Activated naive CD4-positive, alpha-beta T cell treated with anti-CD3 and anti-CD28 coated beads, Interleukin-2, amount 50 U/mL, for 16 hours (primary cell): Measurements from ENCODE around the gene PADI4.

ENCODE experiments used
- DNase-seq: peaks from one replicate; pipeline ENCODE4 v3.0.0-alpha.2; 2020

Gene PADI4, protein sequence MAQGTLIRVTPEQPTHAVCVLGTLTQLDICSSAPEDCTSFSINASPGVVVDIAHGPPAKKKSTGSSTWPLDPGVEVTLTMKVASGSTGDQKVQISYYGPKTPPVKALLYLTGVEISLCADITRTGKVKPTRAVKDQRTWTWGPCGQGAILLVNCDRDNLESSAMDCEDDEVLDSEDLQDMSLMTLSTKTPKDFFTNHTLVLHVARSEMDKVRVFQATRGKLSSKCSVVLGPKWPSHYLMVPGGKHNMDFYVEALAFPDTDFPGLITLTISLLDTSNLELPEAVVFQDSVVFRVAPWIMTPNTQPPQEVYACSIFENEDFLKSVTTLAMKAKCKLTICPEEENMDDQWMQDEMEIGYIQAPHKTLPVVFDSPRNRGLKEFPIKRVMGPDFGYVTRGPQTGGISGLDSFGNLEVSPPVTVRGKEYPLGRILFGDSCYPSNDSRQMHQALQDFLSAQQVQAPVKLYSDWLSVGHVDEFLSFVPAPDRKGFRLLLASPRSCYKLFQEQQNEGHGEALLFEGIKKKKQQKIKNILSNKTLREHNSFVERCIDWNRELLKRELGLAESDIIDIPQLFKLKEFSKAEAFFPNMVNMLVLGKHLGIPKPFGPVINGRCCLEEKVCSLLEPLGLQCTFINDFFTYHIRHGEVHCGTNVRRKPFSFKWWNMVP

DNA sequence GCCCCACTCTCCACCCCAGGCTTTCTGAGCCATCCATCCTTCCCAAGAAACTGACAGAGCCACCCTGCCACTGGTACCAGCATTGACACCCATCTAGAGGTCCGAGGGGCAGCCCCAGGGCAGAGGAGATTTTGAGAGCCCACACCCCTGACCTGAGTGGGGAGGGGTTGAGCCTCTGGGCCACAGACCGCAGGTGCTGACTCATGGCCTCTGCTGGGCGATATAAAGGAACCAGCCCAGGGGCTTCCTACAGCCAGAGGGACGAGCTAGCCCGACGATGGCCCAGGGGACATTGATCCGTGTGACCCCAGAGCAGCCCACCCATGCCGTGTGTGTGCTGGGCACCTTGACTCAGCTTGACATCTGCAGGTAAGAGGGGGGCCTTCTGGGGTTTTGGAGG, at the start of gene PADI4:
PADI4 (plus strand) TSS at position 252 of the 400 bp plus-strand sequence; CDS start at position 278, 26 bp downstream.
- no peak for DNase-seq

DNA sequence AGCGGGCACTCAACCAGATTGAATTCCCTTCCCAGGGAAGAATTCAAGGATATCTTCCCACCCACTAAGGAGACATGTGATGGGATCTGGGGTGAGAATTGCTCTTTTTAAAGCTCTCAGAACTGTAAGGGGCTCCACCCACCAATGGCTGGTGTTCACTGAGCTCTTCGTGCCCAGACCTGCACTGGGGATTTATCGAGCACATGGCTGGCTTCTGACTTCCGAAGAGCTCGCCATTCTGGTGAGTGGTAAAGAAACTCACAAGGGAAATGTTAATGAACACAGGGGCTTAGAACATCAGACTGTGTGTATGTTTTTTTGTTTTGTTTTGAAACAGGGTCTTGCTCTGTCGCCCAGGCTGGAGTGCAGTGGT, 49.3 kb upstream of the PADI4 start:
- no peak for DNase-seq

DNA sequence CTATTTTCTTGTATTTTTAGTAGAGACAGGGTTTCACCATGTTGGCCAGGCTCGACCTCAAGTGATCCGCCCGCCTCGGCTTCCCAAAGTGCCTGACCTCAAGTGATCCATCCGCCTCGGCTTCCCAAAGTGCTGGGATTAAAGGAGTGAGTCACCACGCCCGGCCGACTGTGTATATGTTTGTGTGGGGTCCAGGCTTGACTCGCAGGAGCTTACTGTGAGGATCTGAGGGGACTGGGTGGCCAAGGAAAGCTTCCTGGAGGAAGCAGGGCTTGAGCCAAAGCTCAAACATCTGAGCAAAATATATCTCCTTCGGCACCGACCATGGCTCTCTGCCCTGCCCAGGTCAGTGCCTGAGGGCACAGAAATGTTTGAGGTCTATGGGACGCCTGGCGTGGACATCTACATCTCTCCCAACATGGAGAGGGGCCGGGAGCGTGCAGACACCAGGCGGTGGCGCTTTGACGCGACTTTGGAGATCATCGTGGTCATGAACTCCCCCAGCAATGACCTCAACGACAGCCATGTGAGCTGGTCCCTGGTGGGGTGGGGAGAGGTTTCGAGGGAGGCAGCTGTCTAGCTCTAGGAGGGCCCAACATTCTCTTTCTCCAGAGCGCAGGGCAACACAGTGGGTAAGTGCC, 48.6 kb upstream of the PADI4 start:
- no peak for DNase-seq

DNA sequence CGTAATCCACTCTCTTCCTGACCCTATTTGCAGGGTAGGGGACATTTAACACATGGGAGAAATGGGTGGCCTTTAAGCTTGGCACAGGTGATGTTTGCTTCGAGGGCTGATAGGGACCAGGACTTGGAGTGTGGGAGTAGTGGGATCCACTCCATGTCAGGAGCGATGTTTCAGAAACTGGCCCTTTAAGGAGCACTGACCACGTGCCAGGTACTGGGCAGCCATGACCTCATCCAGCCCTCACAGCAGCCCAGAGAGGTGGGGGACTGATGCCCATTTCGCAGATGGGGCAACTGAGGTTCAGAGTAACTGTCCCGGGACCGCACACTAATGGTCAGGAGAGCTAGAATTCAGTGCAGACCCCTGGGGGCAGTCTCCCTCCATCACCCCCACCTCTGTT, 47.7 kb upstream of the PADI4 start:
- DNase-seq: no peak

DNA sequence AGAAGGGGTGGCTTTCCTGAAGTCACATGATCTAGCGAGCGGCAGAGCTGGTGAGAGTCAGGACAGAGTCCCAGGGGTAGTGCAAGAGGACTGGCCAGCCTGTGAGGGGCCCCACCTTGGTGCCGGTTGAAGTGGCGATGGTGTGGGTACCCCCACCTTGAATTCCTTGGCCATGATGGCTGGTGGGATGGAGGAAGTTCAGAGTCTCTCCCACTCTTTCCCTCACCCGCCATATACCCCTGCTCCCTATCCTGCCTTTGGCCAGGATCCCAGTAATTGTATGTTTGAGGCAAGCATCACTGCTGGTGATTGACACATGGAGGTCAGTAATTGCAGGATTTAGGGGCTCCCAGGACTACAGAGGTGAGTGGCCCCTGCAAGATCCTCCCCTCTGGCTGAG, 47.3 kb upstream of the PADI4 start:
- DNase-seq: no peak

DNA sequence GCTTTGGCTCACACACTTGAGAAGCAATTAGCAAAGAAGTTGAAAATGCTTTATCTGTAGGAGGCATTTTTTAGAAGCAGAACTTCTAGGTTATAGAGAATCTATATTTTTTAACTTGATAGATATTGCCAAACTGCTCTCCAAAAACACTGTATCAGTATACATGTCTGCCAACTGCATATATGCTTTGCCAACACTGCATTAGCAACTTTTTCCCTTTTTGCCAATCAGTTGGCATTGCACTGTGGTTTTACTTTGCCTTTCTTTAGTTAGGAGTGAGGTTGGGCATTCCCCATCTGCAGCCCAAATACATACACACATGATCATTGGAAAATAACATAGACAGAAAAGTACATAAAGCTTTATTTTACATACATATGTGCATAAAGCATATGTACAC, 44.1 kb upstream of the PADI4 start:
- DNase-seq: no peak

DNA sequence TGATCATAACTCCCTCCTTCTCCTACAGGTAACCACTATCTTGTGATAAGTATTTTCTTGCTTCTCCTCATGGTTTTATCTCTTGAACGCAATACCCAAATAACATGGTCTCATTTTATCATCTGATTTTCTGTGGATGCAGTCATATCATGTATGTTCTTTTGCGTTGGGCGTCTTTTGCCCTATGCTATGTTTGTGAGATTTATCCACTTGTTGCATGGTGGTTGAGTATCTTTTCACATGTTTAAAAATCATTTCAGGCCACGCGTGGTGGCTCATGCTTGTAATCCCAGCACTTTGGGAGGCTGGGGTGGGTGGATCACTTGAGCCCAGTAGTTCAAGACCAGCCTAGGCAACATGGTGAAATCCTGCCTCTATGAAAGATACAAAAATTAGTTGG, 43.5 kb upstream of the PADI4 start:
- DNase-seq: no peak

DNA sequence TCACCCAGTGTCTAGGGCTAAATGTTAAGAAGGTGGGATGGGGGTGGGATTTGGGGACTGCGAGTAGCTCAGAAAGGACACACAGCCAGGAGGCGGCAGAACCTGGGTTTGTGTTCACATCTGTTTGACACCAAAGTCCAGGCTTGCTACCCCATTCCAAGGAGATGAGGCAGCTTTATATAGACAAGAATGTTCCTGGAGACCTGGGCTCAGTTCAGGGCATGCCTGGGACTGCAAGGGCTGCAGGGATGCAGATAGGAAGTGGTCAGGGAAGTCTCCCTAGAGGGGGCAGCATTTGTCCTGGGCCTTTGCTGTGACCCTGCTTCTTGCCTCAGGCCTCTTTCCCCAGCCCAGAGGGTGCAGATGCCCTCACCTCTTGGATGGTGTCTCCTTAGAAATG, 42.8 kb upstream of the PADI4 start:
- no peak for DNase-seq

DNA sequence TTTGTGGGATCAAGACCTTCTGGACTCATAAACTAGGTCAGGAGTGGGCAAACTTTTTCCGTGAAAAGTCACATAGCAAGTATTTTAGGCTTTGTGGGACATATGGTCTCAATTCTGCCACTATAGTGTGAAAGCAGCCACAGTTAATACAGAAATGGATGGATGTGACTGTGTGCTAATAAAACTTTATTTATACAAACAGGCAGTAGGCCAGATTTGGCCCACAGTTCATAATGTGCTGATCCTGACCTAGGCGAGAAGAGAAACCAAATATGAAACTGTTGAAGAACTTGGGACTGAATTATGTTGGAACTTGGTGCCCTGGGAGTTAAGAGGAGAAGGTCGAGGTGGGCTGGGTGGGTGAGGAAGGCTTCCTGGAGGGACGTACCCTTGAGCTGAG, 42.0 kb upstream of the PADI4 start:
- DNase-seq: no peak

DNA sequence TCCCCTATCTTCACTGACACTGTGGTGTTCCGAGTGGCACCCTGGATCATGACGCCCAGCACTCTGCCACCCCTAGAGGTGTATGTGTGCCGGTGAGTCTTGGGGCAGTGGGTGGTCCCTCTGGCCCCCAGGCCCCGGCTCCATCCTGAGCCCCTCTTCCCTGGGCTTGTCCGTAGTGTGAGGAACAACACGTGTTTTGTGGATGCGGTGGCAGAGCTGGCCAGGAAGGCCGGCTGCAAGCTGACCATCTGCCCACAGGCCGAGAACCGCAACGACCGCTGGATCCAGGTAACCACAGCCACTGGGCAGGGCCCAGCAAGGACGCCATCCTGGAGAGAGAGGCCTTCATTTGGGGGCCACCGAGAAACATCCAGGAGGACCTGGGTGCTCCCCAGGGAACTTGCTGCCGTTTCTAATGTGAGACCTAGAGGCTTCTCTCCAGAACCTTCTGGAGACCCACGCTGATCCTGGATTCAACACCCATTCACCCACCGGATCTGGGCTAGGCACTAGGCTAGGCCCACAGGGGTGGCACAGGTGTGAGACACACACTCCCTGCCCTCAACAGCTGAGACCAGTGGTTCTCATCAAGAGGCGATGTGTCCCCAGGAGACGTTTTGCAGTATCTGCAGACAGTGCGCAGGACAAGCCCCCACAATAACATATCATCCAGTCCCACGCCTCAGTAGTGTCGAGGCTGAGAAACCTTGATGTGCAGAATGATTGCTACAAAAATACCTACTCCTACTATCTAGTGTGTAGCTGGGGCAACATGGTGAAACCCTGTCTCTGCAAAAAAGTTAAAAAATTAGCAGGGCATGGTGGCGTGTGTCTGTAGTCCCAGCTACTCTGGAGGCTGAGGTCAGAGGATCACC, 36.9 kb upstream of the PADI4 start:
- no peak for DNase-seq

DNA sequence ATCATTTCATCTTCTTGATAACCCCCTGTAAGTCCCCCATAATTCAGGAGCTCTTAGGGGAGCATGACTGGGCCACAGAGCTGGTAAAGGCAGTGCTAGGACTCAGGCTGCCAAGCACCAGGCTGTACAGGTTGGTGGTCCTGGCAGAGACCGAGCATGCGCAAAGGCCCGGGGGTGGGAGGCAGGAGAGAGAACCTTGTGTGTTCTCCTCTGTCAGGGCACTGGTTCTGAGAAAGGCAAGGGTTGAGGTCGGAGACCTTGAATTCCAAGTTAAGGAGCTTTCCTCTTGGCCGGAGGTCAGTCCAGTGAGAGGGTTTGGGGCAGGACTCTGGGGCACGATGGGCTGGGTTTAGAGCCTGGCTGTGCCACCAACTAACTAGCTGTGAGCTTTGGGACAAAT, 35.9 kb upstream of the PADI4 start:
- DNase-seq: no peak

DNA sequence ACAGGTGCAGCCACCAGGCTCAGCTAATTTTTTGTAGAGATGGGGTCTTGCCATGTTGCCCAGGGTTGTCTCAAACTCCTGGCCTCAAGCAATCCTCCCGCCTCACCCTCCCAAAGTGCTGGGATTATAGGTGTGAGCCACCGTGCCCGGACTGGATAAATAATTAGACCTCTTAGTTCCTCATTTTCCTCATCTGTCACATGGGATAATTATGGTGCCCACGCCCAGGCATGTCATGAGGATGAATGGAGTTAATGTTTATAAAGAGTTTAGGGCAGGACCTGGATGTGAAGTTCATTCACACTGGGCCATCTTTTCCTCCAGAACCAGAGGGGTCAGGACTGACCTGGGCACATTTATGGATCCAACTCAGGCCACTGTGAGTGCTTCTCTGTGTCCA, 35.4 kb upstream of the PADI4 start:
- no peak for DNase-seq

DNA sequence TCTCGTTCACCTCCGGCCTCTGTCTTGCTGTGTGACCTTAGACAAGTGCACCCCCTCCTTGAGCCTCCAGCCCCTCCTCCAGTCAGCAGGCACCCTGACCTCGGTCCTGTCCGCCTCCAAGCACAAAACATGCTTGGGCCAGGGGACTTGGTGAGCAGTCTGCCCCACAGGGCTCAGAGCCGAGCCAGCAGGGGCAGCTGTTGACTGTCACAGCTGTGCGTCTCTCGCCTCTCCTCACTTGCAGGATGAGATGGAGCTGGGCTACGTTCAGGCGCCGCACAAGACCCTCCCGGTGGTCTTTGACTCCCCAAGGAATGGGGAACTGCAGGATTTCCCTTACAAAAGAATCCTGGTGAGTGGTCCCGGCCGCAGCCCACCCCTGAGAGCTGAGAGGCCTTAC, 34.9 kb upstream of the PADI4 start:
- DNase-seq: no peak

DNA sequence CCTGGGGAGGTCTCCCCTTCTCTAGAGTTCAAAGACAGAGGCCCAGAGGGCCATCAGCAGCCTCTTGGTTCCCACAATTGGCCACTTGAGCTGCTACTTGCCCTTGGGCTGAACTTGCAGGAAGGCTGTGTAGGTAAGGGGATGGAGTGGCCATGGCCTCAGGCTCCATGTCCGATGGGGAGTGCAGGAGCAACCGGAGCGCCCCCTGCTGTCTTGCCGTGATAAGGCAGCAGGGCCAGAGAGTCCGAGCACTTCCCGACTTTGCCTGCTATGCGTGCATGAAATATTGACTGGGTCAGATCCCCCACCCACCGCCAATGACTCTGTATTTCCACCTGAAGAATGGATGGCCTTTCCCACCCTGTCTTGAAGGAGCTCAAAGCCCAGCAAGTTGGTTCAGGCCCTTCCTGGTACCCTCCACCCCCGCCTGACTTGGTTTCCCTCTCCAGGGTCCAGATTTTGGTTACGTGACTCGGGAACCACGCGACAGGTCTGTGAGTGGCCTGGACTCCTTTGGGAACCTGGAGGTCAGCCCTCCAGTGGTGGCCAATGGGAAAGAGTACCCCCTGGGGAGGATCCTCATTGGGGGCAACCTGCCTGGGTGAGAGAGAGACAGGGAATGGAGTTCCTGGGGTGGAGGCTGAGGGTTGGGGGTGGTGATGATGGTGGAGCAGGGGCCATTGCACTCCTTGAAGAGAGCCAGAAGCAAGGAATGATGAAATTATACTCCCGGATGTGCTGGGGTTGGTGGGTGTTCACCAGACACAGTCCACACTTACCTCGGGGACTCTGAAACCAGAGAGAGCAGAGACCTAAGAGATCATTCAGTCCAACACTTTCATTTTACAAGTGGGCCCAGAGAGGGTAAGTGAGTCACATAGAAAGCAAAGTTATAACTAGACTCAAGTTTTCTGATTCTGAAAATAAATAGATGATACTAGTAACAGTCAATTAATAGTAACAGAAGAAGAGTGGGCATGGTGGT, 33.5 kb upstream of the PADI4 start:
- no peak for DNase-seq

DNA sequence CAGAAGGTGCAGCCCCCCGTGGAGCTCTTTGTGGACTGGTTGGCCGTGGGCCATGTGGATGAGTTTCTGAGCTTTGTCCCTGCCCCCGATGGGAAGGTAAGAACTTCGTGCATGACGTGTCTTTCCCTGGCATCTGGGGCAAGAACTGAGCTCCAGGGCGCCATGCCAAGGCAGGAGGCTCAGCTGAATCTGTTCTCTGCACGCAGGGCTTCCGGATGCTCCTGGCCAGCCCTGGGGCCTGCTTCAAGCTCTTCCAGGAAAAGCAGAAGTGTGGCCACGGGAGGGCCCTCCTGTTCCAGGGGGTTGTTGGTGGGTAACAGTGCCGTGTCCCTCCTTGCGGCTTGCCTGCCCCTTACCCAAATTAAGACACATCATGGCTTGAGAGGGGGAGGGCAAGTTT, 31.4 kb upstream of the PADI4 start:
- DNase-seq: no peak

DNA sequence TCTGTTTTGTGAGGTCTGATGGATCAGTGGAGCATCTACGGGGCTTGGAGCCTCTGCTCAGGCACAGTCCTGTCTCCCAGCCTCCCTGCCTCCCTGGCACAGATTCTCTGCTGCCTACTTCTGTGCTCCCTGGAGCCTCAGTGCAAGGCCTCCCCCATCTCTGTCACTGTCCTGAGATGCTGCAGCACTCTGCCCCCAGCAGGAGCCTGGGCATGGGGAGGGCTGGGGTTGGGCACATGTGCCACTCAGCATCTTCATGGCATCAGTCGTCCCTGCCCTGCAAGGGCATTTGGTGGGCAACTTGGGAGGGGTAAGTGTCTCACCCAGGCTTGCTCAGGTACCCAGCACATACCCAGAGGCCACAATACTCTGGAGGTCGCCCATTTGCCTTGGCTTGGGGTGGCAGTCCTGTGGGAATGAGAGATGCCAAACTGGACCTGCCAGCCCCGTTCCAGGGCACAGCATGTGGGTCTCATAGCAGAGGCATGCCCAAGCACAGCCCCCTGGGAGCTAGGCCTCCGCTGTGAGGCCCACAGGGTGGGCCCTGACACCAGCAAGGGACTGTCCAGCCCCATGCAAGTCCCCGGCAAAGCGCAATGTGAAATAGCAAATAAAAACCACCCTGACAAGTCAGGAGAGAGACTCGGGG, 30.4 kb upstream of the PADI4 start:
- no peak for DNase-seq

DNA sequence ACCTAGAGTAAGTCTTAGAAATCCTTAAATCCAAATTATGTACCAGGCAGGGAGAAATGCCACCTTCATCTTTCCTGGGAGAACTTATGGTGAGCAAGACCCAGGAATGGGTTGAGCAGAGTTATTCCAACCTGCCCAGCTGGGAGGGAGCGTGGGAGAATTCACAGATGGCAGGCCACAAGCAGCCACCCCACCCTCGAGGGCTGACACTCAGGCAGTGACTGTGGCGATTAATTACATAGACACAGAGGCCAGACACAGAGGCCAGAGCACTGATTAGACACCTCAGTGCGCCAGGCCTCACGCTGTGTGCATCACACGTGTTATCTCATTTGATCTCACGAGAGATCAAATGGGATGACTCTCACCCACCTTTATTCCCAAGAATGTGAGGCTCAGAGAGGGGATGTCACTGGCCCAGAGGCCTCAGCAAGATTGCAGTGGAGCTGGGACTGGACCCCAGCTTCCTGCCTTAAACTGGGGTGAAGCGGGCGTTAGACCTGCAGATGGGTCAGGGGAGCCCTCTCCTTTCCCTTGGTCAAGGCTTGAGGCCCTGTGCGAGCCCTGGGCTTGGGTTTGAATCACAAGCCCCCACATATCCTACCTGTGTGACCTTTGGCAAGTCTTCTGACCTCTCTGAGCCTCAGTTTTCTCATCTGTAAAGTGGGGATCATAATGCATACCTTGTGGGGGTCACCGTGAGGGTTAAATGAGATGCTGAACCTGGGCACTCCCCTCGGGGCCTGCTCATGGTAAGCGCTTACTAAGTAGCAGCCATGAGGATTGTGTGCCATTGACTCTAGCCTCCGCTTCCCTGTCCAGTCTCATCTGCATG, 28.8 kb upstream of the PADI4 start:
- DNase-seq: no peak

DNA sequence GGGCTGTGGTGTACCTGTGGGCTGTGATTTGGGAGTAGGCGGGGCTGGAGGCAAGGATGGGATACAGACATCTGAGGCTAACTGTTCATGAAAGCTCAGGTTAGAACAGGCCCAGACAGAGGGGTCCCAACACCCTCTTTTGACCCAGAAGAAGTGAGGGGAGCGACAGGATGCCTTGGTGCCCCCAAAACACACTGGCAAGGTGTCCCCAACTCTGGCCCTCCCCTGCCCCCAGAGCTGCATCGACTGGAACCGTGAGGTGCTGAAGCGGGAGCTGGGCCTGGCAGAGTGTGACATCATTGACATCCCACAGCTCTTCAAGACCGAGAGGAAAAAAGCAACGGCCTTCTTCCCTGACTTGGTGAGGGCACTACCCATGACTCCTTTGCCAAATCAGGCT, 27.6 kb upstream of the PADI4 start:
- DNase-seq: no peak

DNA sequence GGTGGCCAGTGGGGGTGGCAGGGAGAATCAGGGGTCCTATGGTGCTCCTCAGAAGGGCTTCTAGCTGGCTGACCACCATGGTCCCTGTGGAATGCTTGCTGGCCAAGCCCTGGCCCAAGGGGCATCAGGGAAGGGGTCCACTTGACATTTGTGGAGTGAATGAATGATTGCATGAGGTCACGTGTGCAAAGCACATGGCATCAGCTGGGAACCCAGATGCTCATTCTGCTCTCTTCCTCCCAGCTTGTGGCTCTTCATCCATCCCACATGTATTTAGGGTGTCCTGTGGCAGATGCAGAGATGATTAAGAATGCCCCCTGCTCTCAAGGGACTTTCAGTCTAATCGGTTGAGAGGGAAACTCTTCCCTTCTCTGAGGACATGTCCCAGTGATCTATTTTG, 27.1 kb upstream of the PADI4 start:
- DNase-seq: no peak

DNA sequence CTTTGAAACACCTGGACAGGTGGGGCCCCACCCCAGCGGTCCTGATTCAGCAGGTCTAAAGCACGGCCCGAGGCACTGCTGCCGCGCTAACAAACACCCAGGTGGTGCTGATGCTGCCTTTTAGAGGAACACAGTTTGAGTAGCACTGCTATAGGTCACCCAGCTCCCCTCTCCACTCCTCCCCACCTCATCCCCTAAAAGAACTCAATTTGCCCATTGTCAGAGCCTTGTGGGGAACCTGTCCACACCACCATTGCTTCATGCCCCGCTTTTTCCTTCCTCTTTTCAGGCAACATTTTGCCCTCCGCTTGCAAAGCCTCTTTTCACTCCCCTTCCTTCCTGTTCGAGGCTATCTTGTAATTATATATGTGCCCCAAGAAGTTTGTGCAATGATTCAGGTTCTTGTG, 26.2 kb upstream of the PADI4 start:
- DNase-seq: no peak

DNA sequence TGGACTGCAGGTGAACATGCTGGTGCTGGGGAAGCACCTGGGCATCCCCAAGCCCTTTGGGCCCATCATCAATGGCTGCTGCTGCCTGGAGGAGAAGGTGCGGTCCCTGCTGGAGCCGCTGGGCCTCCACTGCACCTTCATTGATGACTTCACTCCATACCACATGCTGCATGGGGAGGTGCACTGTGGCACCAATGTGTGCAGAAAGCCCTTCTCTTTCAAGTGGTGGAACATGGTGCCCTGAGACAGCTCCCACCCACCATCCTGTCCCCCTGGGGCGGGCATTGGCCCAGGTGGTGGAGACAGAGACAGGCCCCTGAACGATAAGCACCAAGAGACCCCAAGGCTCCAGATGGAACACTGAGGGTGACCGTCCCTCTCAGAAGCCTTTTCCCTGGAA, 25.2 kb upstream of the PADI4 start:
- no peak for DNase-seq
